Adrenal gland (tissue), 12 donors: ENCODE data around the gene CRYBG1. TPM values are rescaled to one million over a fixed set of nuclear protein-coding genes. Genes with fewer than 3 reads are reported as not detected.

Experiments
- DNase-seq, 7 donors: peaks; one replicate each; pipeline ENCODE4 v3.0.0-alpha.2; 2019 to 2020
- H3K27ac ChIP-seq, 5 donors: fragments of 200-600 bp; sonication (generic) in 4 of 5; 1 replicate in 3 of 5; 2 replicates in 2 of 5; pipeline versions ENCODE4 v1.5.1 to v1.8.0; 2016 to 2020; ENCODE audit warnings: mild to moderate bottlenecking in 1 of 5
- H3K27me3 ChIP-seq: fragments of 200-600 bp; 2 replicates; pipeline ENCODE4 v1.8.0; 2021
- H3K36me3 ChIP-seq, 2 donors: fragments of 200-600 bp; replicated peaks in 1 of 2; 1 replicate in 1 of 2; 2 replicates in 1 of 2; pipeline versions ENCODE4 v1.5.1 to v1.8.0; 2018 to 2022
- H3K4me1 ChIP-seq, 2 donors: fragments of 200-600 bp; replicated peaks in 1 of 2; 1 replicate in 1 of 2; 2 replicates in 1 of 2; pipeline versions ENCODE4 v1.5.1 to v1.8.0; 2018 to 2021
- H3K4me3 ChIP-seq, 4 donors: fragments of 200-600 bp; sonication (generic) in 3 of 4; one replicate each; pipeline ENCODE4 v1.5.1; 2016 to 2018
- H3K9me3 ChIP-seq, 3 donors: fragments of 200-600 bp; sonication (generic) in 1 of 3; replicated peaks in 1 of 3; 1 replicate in 2 of 3; 2 replicates in 1 of 3; pipeline versions ENCODE4 v1.5.1 to v1.8.0; 2016 to 2021
- POLR2A ChIP-seq, 2 donors: fragments of 450-650 bp; IDR thresholded peaks; one replicate each; pipeline ENCODE4 v1.6.1; 2017; ENCODE audit warnings: antibody characterized with exemption in 2 of 2, mild to moderate bottlenecking in 2 of 2, moderate library complexity in 1 of 2
- WGBS, 4 donors: extraction: QIAGEN DNeasy Blood & Tissue Kit in 2 of 4; methylation state at CpG; one replicate each; pipeline versions ENCODE4 v1.1.5 to v1.1.7; 2013 to 2017; 5-methylcytosine and 5-hydroxymethylcytosine counted together
- intact Hi-C, 2 donors: fragments of 100-400 bp; cut with DNase I; formaldehyde crosslinking; loops; one replicate each; pipeline versions ENCODE4 v1.14.1 to v1.15.0; 2022 to 2023
- polyA plus RNA-seq, 3 donors: library from polyadenylated mRNA; stranded (reverse); fragments of 200-250 nt in 2 of 3; fragments of 350-450 nt in 1 of 3; fragmentation: Illumina TruSeq in 1 of 3; extraction: RNeasy Lipid Tissue Mini Kit (QIAGEN cat#74804) in 1 of 3; gene quantifications; one replicate each; pipeline ENCODE4 v1.2.3, GENCODE V29; 2013 to 2014
- total RNA-seq, 9 donors: library from RNA; depleted of rRNA in 4 of 9; stranded (reverse); fragments of >200 nt in 4 of 9; fragments of 120-200 nt in 1 of 9; fragmentation: NEBNext Ultra II Directional in 1 of 9; extraction: Animal tissue kit (Norgen Biotek cat#: 25700) in 1 of 9; gene quantifications; one replicate each; pipeline versions ENCODE4 v1.1.0 to v1.2.4, GENCODE V29; 2013 to 2023
- TF ChIP-seq, protein P1 (sequence below), 6 experiments: fragments of 450-650 bp in 4 of 6; fragments of 200-600 bp in 2 of 6; sonication (generic) in 1 of 6; IDR thresholded peaks; 1 replicate in 5 of 6; 2 replicates in 1 of 6; pipeline versions ENCODE4 v1.5.1 to v1.8.0; 2016 to 2021; ENCODE audit warnings: antibody characterized with exemption in 6 of 6, mild to moderate bottlenecking in 2 of 6, moderate library complexity in 1 of 6
- donor health status: healthy with polysubstance abuse.
- donor health status: Bipolar disorder and iron deficiency.
- donor health status: DM: yes; HTN: yes; CAD: no.
- donor health status: DM: no; HTN: no; CAD: no.
- donor health status: DM: no; HTN: no; CAD: no.
- donor health status: DM: yes; HTN: yes; CAD: no.

Gene CRYBG1
- total and polyA plus RNA-seq, 12 donors: 0.83 to 5.1 (median 2.2) TPM

DNA sequence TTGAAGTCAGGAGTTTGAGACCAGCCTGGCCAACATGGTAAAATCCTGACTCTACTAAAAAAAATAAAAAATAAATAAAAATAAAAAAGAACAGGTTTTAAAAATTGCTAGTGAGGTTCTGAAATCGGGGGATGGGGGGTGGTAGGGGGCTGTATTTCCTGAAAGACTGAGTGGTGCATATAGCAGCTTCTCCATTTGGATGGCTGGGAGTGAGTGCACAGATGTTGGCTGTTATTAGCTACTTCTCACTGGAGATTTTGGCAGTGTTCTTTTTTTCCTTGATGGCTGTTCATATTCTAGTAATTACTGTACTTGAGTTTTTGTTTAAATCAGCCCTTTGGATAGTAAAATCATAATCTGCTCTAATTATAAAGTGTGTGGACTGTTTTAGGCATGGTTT lies 189.0 kb downstream of the CRYBG1 start:
- H3K36me3 ChIP-seq: no peaks in the 10 kb centered on the region
- no peak overlapping the region for H3K4me3 ChIP-seq
- 53 to 82% (median 71%) methylated on average over 1 of the region's 1 CpG for WGBS, 4 donors
- H3K4me1 ChIP-seq: peaks cover 0 to 3% of the 10 kb centered on the region in 2 donors
- H3K9me3 ChIP-seq: no peaks in the 10 kb centered on the region
- no peak overlapping the region for H3K27ac ChIP-seq
- TF ChIP-seq, protein P1, sequence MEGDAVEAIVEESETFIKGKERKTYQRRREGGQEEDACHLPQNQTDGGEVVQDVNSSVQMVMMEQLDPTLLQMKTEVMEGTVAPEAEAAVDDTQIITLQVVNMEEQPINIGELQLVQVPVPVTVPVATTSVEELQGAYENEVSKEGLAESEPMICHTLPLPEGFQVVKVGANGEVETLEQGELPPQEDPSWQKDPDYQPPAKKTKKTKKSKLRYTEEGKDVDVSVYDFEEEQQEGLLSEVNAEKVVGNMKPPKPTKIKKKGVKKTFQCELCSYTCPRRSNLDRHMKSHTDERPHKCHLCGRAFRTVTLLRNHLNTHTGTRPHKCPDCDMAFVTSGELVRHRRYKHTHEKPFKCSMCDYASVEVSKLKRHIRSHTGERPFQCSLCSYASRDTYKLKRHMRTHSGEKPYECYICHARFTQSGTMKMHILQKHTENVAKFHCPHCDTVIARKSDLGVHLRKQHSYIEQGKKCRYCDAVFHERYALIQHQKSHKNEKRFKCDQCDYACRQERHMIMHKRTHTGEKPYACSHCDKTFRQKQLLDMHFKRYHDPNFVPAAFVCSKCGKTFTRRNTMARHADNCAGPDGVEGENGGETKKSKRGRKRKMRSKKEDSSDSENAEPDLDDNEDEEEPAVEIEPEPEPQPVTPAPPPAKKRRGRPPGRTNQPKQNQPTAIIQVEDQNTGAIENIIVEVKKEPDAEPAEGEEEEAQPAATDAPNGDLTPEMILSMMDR (IDR thresholded peaks at IDR 0.05): no peak
- no peak for TF ChIP-seq POLR2A (IDR thresholded peaks at IDR 0.05)
- DNase-seq: no peak
- no peaks in the 10 kb centered on the region for H3K27me3 ChIP-seq
- intact Hi-C loops: no loop called here

DNA sequence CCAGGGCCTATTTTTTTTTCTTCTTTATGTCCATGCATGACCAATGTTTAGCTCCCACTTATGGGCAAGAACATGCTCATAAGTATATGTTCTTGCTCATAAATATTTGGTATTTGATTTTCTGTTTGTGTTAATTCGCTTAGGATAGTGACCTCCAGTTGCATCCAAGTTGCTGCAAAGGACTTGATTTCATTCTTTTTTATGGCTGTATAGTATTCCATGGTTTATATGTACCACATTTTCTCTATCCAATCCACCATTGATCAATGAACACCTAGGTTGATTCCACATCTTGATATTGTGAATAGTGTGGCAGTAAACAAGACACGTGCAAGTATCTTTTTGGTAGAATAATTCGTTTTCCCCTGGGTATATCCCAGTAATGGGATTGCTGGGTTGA lies 190.6 kb downstream of the CRYBG1 start:
- Histone ChIP-seq H3K9me3 (no peaks in the 10 kb centered on the region), H3K4me3 (no peak overlapping the region), H3K36me3 (no peaks in the 10 kb centered on the region), H3K27me3 (no peaks in the 10 kb centered on the region), H3K27ac (no peak overlapping the region), H3K4me1 (peaks cover 0 to 3% of the 10 kb centered on the region in 2 donors)
- DNase-seq: no peak
- TF ChIP-seq, protein P1 (IDR thresholded peaks at IDR 0.05): no peak
- TF ChIP-seq POLR2A (IDR thresholded peaks at IDR 0.05): no peak
- 89 to 97% (median 93%) methylated on average over 3 of the region's 3 CpGs for WGBS, 4 donors
- intact Hi-C loops: no loop called here

DNA sequence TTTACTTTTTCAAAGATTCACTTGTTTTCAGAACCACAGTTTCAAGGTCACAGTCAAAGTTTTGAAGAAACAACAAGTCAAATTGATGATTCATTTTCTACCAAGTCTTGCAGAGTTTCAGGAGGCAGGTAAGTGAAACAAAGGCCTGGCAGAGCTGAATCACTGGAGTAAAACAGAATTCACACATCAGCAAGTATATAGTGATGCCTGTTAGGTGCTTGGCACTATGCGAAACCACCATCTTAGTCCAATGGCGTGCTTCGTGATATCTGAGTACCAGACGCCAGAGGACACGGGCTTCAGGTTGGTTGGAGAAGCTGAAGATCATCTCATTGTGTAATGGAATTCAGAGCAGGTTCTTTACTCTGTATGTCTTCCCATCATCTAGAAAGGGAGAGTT lies 192.9 kb downstream of the CRYBG1 start:
- no peaks in the 10 kb centered on the region for H3K4me1 ChIP-seq
- no peak overlapping the region for H3K27ac ChIP-seq
- intact Hi-C loops: no loop called here
- H3K36me3 ChIP-seq: no peaks in the 10 kb centered on the region
- WGBS, 4 donors: 93 to 99% (median 95%) methylated on average over 5 of the region's 5 CpGs
- no peak overlapping the region for H3K4me3 ChIP-seq
- H3K9me3 ChIP-seq: no peaks in the 10 kb centered on the region
- DNase-seq: no peak
- TF ChIP-seq, protein P1 (IDR thresholded peaks at IDR 0.05): no peak
- TF ChIP-seq POLR2A (IDR thresholded peaks at IDR 0.05): no peak
- no peaks in the 10 kb centered on the region for H3K27me3 ChIP-seq

DNA sequence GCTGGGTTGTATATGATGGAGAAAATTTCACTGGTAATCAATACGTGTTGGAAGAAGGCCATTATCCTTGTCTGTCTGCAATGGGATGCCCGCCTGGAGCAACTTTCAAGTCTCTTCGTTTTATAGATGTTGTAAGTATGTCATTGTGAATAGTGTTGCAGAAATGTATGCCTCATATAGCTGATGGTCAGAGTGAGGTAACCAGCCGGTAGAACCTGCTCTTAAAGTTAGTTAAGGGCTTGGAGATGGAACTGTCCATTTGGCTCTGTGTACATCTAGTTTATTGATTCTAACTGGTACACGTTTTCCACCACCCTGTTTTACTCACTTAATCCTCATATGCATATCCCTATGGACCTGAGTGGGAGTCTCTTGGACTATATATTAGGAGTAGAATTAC lies 195.2 kb downstream of the CRYBG1 start:
- TF ChIP-seq POLR2A (IDR thresholded peaks at IDR 0.05): no peak
- TF ChIP-seq, protein P1 (IDR thresholded peaks at IDR 0.05): no peak
- H3K36me3 ChIP-seq: no peaks in the 10 kb centered on the region
- 73 to 80% (median 78%) methylated on average over 5 of the region's 5 CpGs for WGBS, 4 donors
- H3K9me3 ChIP-seq: no peaks in the 10 kb centered on the region
- H3K4me1 ChIP-seq: no peaks in the 10 kb centered on the region
- DNase-seq: no peak
- H3K27ac ChIP-seq: no peak overlapping the region
- H3K4me3 ChIP-seq: no peak overlapping the region
- intact Hi-C loops: loop anchor here in 1 of 2 donors (5.0 kb wide), 1 partner anchor 108 kb away; no protein-coding TSS in a partner anchor
- no peaks in the 10 kb centered on the region for H3K27me3 ChIP-seq
